DMS79 treated with DMSO at 0.1 percent for 48 hours (cell line): ENCODE measurements around the gene RAB36.

Experiments used
- DNase-seq: peaks from one replicate; lab custom pipeline; 2025; lab: John Stamatoyannopoulos, UW

The RAB36 gene

GRCh38 chr22:23206915-23207314 lies 61.6 kb downstream of the RAB36 start:
- DNase-seq: no peak

- peak; percentile 57 for DNase-seq
Measured at GRCh38 chr22:23207729-23208393, 62.6 kb downstream of the RAB36 start.

GRCh38 chr22:23210428-23211170 lies 65.3 kb downstream of the RAB36 start:
- DNase-seq: no peak

- DNase-seq: no peak
Measured at GRCh38 chr22:23211622-23212021, 66.3 kb downstream of the RAB36 start.

GRCh38 chr22:23212061-23213021 lies 67.1 kb downstream of the RAB36 start:
- DNase-seq: peak; percentile 60

GRCh38 chr22:23213022-23213555 lies 67.8 kb downstream of the RAB36 start:
- DNase-seq: no peak

- no peak for DNase-seq
Measured at GRCh38 chr22:23213581-23214334, 68.5 kb downstream of the RAB36 start.
